Suprapubic skin (tissue), 4 donors: ENCODE data around the gene STIM1. TPM values are rescaled to one million over a fixed set of nuclear protein-coding genes. Genes with fewer than 3 reads are reported as not detected.
A peak's percentile ranks its signal among the peaks of the same experiment; 100 is the strongest.

Experiments
- DNase-seq, 2 donors: peaks; one replicate each; pipeline ENCODE4 v3.0.0-alpha.2; 2019; ENCODE audit warnings: low spot score in 2 of 2
- H3K27ac ChIP-seq: fragments of 200-600 bp; sonication (generic); one replicate; pipeline ENCODE4 v1.5.1; 2019
- H3K27me3 ChIP-seq: fragments of 200-600 bp; sonication (generic); one replicate; pipeline ENCODE4 v1.5.1; 2019
- H3K36me3 ChIP-seq: fragments of 200-600 bp; sonication (generic); one replicate; pipeline ENCODE4 v1.5.1; 2019
- H3K4me1 ChIP-seq: fragments of 200-600 bp; sonication (generic); one replicate; pipeline ENCODE4 v1.5.1; 2019
- H3K4me3 ChIP-seq: fragments of 200-600 bp; sonication (generic); one replicate; pipeline ENCODE4 v1.5.1; 2019; ENCODE audit warnings: mild to moderate bottlenecking
- H3K9me3 ChIP-seq: fragments of 200-600 bp; sonication (generic); one replicate; pipeline ENCODE4 v1.5.1; 2019
- EP300 ChIP-seq: sonication (generic); formaldehyde crosslinking; IDR thresholded peaks from one replicate; pipeline ENCODE4 v1.6.1; 2017; ENCODE audit warnings: antibody characterized with exemption
- POLR2A ChIP-seq, 2 donors: fragments of 450-650 bp; IDR thresholded peaks; one replicate each; pipeline ENCODE4 v1.6.1; 2017; ENCODE audit warnings: antibody characterized with exemption in 2 of 2, mild to moderate bottlenecking in 2 of 2, moderate library complexity in 2 of 2
- POLR2AphosphoS5 ChIP-seq, 3 donors: sonication (generic); formaldehyde crosslinking; IDR thresholded peaks; one replicate each; pipeline ENCODE4 v1.6.1; 2017; ENCODE audit warnings: antibody characterized with exemption in 3 of 3
- WGBS: methylation state at CpG from one replicate; pipeline ENCODE4 v1.1.5; 2018; 5-methylcytosine and 5-hydroxymethylcytosine counted together
- total RNA-seq, 4 donors: library from RNA; depleted of rRNA; stranded (reverse); fragments of >200 nt; gene quantifications; one replicate each; pipeline ENCODE4 v1.1.0, GENCODE V29; 2016
- TF ChIP-seq, protein P1 (sequence below), 2 donors: fragments of 200-600 bp in 1 of 2; fragments of 450-650 bp in 1 of 2; sonication (generic) in 1 of 2; IDR thresholded peaks; one replicate each; pipeline ENCODE4 v1.5.1; 2016 to 2019; ENCODE audit warnings: antibody characterized with exemption in 2 of 2, mild to moderate bottlenecking in 1 of 2, moderate library complexity in 1 of 2

STIM1 gene
- total RNA-seq, 4 donors from 2014 or later: 58.4 to 70.2 (median 60.9) TPM

DNA sequence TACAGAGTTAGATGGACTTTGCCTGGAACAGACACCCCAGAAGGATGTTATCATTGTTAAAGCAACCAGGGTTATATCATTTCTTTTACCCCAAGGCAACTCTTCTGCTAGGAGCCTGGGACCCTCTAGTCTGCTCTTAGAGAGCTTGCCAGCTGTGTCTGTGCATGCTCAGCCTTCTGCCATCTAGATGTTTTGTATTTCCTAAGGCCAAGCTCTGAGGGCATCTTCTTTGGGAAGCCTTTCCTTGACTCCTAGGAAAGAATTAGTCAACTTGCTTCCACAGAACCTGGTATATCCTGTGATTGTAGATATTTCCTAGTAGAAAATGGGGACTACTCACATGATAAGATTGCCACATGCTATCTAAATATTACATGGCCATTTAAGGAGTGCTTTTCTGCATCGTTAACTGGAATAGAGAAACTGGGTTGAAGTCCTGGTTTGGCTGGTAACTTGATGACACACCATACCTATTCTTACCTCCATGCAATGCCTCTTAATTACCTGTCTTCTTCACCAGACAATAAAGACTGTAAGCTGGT, 87.6 kb downstream of the STIM1 start:
- no peak for TF ChIP-seq POLR2A (IDR thresholded peaks at IDR 0.05)
- TF ChIP-seq, protein P1, sequence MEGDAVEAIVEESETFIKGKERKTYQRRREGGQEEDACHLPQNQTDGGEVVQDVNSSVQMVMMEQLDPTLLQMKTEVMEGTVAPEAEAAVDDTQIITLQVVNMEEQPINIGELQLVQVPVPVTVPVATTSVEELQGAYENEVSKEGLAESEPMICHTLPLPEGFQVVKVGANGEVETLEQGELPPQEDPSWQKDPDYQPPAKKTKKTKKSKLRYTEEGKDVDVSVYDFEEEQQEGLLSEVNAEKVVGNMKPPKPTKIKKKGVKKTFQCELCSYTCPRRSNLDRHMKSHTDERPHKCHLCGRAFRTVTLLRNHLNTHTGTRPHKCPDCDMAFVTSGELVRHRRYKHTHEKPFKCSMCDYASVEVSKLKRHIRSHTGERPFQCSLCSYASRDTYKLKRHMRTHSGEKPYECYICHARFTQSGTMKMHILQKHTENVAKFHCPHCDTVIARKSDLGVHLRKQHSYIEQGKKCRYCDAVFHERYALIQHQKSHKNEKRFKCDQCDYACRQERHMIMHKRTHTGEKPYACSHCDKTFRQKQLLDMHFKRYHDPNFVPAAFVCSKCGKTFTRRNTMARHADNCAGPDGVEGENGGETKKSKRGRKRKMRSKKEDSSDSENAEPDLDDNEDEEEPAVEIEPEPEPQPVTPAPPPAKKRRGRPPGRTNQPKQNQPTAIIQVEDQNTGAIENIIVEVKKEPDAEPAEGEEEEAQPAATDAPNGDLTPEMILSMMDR (IDR thresholded peaks at IDR 0.05): no peak
- TF ChIP-seq POLR2AphosphoS5 (IDR thresholded peaks at IDR 0.05): no peak
- no peak for TF ChIP-seq EP300
- no peak for DNase-seq
- H3K9me3 ChIP-seq: no peaks in the 10 kb centered on the region
- no peaks in the 10 kb centered on the region for H3K27me3 ChIP-seq
- WGBS: 39% methylated on average over 1 of the region's 1 CpG
- peaks cover 81% of the 10 kb centered on the region for H3K4me1 ChIP-seq
- H3K36me3 ChIP-seq: no peaks in the 10 kb centered on the region
- H3K27ac ChIP-seq: peak overlapping the region; percentile 73
- H3K4me3 ChIP-seq: no peak overlapping the region

DNA sequence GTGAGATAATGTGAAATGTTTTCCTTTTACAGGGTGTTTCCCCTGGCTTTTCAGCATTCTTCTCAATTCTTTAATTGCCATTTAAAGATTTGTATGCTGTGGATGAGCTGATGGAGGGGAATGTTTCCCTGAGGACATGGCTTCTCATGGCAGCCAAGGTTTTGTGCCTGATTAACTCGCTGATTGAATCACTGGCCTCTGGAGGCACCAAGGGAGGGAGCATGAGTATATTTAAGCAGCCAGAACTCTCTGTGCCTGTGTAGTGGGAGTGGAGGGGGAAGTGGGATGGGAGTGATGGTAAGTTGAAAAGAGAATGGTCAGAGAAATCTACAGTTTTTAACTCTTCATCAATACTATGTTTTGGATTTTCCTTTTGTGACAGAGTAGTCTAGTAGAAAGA, 88.7 kb downstream of the STIM1 start:
- peak in 1 of 2 donors; percentile 69 for DNase-seq
- peaks cover 82% of the 10 kb centered on the region for H3K4me1 ChIP-seq
- H3K27me3 ChIP-seq: no peaks in the 10 kb centered on the region
- TF ChIP-seq POLR2A (IDR thresholded peaks at IDR 0.05) (no peak), POLR2AphosphoS5 (IDR thresholded peaks at IDR 0.05) (peak in 1 of 3 donors; percentile 65), EP300 (no peak)
- TF ChIP-seq, protein P1 (IDR thresholded peaks at IDR 0.05): no peak
- peak overlapping the region; percentile 73 for H3K27ac ChIP-seq
- no peaks in the 10 kb centered on the region for H3K9me3 ChIP-seq
- no peaks in the 10 kb centered on the region for H3K36me3 ChIP-seq
- no peak overlapping the region for H3K4me3 ChIP-seq
- 6% methylated on average over 1 of the region's 1 CpG for WGBS

DNA sequence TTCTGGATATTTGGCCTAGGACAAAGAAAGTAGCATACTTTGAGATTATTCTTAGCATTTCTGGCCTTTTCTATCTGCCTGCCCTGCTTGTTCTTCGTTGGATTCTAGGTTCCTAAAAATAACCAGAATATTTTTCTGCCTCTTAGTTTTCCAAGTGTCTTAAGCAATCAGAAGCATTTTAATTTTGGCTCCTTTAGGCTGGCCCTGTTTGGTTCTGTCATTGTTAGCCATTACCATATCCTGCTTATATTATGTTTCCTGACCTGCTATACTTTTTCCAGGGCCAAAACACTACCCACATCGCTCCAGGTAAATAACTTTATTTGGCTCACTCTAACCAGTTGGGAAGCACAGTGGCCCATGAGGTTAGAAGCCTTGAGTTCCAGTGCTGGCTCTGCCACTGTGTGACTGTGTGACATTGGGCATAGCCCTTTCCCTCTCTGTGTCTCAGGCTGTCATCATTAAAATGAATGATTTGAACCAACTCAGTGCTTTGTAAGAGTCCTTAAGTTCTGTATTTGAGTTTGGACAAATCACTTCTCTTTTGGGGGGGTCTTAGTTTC, 91.1 kb downstream of the STIM1 start:
- H3K27me3 ChIP-seq: no peaks in the 10 kb centered on the region
- DNase-seq: no peak
- H3K4me3 ChIP-seq: no peak overlapping the region
- peak overlapping the region; percentile 79 for H3K27ac ChIP-seq
- H3K9me3 ChIP-seq: no peaks in the 10 kb centered on the region
- no peak for TF ChIP-seq POLR2A (IDR thresholded peaks at IDR 0.05)
- no peaks in the 10 kb centered on the region for H3K36me3 ChIP-seq
- H3K4me1 ChIP-seq: peaks cover 73% of the 10 kb centered on the region
- WGBS: 31% methylated on average over 2 of the region's 2 CpGs

DNA sequence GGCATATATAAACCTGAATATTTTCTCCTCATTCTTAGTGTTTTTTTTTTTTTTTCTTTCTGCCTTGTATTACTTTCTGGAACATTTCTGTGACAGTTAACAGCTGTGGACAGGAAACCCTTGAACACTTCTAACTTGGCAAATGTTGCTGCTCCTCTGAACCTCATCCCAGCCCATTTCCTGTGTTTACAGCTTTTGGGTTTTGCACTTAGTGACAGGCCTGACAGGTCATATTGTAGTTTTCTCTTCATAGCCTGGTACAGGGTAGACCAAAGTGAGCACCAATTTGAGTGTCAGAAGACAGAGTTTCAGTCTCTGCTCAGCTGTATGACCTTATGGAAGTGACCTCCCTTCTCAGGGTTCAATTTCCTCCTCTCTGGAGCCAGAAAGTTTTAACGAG, 91.6 kb downstream of the STIM1 start:
- Histone ChIP-seq H3K9me3 (no peaks in the 10 kb centered on the region), H3K4me1 (peaks cover 75% of the 10 kb centered on the region), H3K27ac (peak overlapping the region; percentile 79), H3K27me3 (no peaks in the 10 kb centered on the region), H3K4me3 (no peak overlapping the region), H3K36me3 (no peaks in the 10 kb centered on the region)
- 18% methylated on average over 1 of the region's 1 CpG for WGBS
- TF ChIP-seq POLR2AphosphoS5 (IDR thresholded peaks at IDR 0.05) (no peak), EP300 (no peak), POLR2A (IDR thresholded peaks at IDR 0.05) (no peak)
- TF ChIP-seq, protein P1 (IDR thresholded peaks at IDR 0.05): no peak
- no peak for DNase-seq

DNA sequence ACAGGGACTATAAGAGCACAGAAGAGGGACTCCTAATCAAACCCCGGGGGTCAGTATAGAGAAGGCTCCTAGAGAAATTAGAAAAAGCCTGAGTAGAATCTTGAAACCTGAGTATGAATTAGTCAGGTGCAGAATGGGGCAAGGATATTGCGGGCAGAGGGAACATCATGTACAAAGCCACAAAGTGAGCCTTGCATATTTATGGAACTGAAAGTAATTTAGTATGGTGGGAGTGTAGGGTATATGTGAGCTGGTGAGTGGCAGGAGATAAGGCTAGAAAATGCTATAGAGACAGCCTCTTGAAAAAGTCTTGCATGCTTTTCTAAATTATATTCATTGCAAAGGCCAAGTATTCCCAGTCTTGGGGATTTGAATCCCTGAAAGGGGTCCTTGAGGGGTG, 93.7 kb downstream of the STIM1 start:
- WGBS: 91% methylated on average over 2 of the region's 2 CpGs
- no peaks in the 10 kb centered on the region for H3K27me3 ChIP-seq
- H3K9me3 ChIP-seq: no peaks in the 10 kb centered on the region
- no peak overlapping the region for H3K27ac ChIP-seq
- TF ChIP-seq EP300 (no peak), POLR2AphosphoS5 (IDR thresholded peaks at IDR 0.05) (no peak), POLR2A (IDR thresholded peaks at IDR 0.05) (no peak)
- TF ChIP-seq, protein P1 (IDR thresholded peaks at IDR 0.05): no peak
- H3K36me3 ChIP-seq: no peaks in the 10 kb centered on the region
- no peak overlapping the region for H3K4me3 ChIP-seq
- H3K4me1 ChIP-seq: peaks cover 60% of the 10 kb centered on the region
- no peak for DNase-seq
